ENCODE results near the gene SLC9A3.

SLC9A3 gene

DNA sequence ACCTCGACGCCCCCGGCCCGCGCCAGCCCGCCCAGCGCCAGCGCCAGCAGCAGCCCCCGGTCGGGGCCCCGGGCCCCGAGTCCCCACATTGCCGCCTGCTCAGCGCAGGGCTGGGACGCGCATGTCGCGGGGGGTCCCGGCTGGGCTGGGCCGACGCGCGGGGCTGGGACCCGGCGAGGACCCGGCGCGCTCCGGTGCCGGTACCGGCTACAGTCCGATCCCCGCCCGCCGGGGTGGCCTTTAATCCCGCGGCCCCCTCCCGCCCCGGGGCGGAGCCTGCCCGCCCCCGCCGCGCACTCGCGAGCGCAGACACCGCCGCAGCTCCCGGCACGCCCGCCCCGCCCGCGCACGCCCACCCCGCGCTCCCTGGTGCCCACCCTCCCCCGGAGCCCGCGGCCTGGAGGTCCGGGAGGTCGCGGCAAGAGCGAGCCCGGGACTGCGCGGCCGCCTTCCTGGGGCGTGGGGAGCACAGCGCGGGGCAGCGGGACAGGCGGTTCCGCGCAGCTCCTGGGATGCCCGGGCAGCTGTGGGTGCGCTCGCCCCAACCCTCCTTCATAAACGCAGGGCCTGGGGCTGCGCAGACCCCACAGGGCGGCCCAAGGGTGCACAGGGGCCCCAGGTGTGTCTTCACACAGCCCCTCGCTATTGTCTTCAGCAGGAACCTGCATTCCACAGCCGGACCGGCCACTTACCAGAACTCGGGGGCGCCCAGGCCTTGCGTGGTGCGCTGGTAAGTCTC is at the start of gene SLC9A3:
Gene SLC9A3 (minus strand): TSS at position 216 of the 739 bp plus-strand sequence.
- H3K4me3 ChIP-seq (ENCODE audit: low read depth, low read length): no peak within 1 kb of the TSS
- no peak for DNase-seq (ENCODE audit: low read depth)
- TF ChIP-seq, protein P1, sequence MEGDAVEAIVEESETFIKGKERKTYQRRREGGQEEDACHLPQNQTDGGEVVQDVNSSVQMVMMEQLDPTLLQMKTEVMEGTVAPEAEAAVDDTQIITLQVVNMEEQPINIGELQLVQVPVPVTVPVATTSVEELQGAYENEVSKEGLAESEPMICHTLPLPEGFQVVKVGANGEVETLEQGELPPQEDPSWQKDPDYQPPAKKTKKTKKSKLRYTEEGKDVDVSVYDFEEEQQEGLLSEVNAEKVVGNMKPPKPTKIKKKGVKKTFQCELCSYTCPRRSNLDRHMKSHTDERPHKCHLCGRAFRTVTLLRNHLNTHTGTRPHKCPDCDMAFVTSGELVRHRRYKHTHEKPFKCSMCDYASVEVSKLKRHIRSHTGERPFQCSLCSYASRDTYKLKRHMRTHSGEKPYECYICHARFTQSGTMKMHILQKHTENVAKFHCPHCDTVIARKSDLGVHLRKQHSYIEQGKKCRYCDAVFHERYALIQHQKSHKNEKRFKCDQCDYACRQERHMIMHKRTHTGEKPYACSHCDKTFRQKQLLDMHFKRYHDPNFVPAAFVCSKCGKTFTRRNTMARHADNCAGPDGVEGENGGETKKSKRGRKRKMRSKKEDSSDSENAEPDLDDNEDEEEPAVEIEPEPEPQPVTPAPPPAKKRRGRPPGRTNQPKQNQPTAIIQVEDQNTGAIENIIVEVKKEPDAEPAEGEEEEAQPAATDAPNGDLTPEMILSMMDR (IDR thresholded peaks at IDR 0.05; ENCODE audit: insufficient read depth, low read depth, low read length, missing control alignments): no peak

DNA sequence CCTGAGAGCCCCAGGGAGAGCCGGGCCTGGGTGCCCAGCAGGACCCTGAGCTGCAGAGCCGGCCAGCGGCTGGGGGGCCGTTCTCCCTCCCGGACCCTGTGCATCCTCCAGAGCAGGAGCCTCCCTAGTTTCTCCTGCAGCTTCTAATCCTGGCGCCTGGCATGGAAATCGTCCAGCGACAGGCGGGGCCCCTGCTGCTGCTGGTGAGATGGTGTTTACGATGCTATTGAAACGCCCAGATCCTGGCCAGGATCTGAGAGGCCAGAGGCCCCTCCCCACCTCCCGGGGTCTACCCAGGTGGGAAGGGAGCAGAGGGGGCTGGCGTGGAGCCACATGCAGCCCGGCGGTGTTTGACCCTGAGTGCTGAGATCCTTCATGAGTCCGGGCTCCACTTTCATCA is 49.7 kb upstream of the SLC9A3 start:
- DNase-seq (ENCODE audit: low read depth): no peak

DNA sequence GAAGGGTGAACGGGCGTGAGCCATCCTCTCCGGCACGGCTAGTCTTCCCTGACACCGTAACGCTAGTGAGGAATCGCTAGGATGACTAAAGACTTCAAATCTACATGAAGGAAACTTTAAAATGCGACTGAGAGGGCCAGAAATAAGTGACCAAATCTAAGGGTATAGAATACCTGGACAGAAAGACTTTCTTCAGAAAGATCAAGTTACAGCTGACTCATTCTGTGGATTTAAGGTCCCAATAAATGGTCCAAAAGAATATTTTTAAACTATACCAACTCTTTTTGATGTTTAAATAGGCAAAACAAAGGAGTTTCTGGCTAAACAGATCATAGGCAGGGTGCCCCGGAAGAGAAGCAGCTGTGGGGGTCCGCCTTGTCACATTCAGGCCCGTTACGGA is 49.0 kb upstream of the SLC9A3 start:
- no peak for DNase-seq (ENCODE audit: low read depth)
- TF ChIP-seq, protein P1 (IDR thresholded peaks at IDR 0.05; ENCODE audit: insufficient read depth, low read depth, low read length, missing control alignments): no peak
- no peak overlapping the region for H3K4me3 ChIP-seq (ENCODE audit: low read depth, low read length)

More for the DNA sequence above, 49.7 kb upstream of the SLC9A3 start:
- TF ChIP-seq, protein P1 (IDR thresholded peaks at IDR 0.05; ENCODE audit: insufficient read depth, low read depth, low read length, missing control alignments): no peak
- no peak overlapping the region for H3K4me3 ChIP-seq (ENCODE audit: low read depth, low read length)

DNA sequence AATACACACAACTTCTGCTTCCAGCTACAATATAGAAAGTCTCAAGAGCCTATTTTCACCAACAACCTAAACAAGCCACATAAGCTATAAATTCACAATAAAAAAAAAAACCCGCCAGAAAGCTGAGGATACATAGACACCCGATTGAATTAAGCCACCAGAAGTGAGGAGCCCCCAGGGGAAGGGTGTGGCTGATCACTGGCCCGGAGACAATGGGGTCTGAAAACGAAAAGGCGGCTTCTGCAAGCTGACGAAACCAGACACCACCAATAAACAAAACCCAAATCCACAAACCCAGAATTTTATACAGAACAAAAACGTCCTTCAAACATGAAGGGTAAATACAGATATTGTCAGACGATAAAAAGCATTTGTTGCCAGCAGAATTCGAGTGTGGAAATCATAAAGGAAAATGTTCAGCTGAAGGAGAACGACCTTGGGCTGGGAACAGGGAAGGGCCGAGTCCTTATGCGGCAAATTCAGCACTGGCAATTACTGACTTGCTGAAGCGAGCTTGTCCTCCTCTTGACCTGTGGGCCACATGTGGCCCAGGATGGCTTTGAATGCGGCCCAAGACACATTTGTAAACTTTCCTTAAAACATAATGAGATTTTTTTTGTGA is 48.3 kb upstream of the SLC9A3 start:
- no peak for DNase-seq (ENCODE audit: low read depth)
- TF ChIP-seq, protein P1 (IDR thresholded peaks at IDR 0.05; ENCODE audit: insufficient read depth, low read depth, low read length, missing control alignments): no peak
- no peak overlapping the region for H3K4me3 ChIP-seq (ENCODE audit: low read depth, low read length)

DNA sequence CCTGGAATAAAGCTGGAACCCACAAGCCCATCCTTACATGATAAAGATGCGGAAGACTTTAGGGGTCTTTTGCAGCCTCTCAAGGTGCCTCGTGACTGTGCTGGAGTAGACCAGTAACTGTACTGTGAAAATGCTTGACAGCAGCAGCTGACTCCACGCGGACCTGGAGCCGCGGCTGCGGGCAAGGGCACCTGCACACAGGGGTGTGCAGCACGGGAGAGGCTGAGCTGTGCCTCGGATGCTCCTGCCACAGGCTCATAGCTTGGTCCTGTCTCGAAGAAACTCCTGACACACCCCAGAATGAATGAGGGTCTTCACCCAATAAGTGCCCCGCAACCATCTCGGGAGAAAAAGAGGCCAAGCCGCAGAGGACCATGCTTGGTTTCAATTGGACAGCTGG is 47.5 kb upstream of the SLC9A3 start:
- no peak for DNase-seq (ENCODE audit: low read depth)
- TF ChIP-seq, protein P1 (IDR thresholded peaks at IDR 0.05; ENCODE audit: insufficient read depth, low read depth, low read length, missing control alignments): no peak

DNA sequence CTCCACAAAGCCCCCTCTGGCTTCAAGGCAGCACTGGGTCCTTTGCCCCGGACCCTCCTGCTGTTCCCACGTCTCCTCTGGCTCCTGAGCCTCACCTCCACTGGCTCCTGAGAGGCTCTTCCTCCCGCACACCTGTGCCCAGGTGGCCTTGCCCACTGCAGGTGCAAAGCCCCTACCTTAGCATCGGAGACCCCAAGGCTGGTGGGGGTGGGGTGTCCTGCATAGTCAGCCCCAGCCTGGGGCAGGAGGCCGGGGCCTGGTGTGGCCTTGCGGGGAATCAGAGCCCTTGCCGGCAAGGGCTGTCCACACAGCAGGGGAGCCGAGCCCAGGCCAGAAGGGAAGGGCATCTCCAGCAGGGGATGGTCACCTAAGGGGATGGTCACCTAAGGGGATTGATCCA is 46.6 kb upstream of the SLC9A3 start:
- TF ChIP-seq, protein P1 (IDR thresholded peaks at IDR 0.05; ENCODE audit: insufficient read depth, low read depth, low read length, missing control alignments): no peak
- no peak overlapping the region for H3K4me3 ChIP-seq (ENCODE audit: low read depth, low read length)
- DNase-seq (ENCODE audit: low read depth): no peak

More for the DNA sequence above, 47.5 kb upstream of the SLC9A3 start:
- H3K4me3 ChIP-seq (ENCODE audit: low read depth, low read length): no peak overlapping the region

Data from GM12865 (cell line).